NCI-H526 (cell line): ENCODE data around the gene IFT20.
"Not testable (repeated sequence)": the region's sequence is repeated elsewhere in the genome, so short reads cannot be mapped to it uniquely, and the experiment has no call there.

ENCODE experiments used
- DNase-seq, 2 experiments: peaks; one replicate each; lab custom pipeline; 2025; lab: John Stamatoyannopoulos, UW

IFT20 gene

GRCh38 chr17:28315846-28316705 lies 19.2 kb downstream of the IFT20 start:
- DNase-seq, result no peak

GRCh38 chr17:28313841-28314240 lies 21.4 kb downstream of the IFT20 start:
- DNase-seq, result no peak

- no peak for DNase-seq
These were observed 28.3 kb downstream of the IFT20 start for GRCh38 chr17:28306954-28307401.

GRCh38 chr17:28298449-28298848 lies 36.8 kb downstream of the IFT20 start:
- DNase-seq, result no peak

GRCh38 chr17:28295677-28296578 lies 39.3 kb downstream of the IFT20 start:
- no peak for DNase-seq

GRCh38 chr17:28293994-28294393 lies 41.3 kb downstream of the IFT20 start:
- DNase-seq, result no peak

GRCh38 chr17:28292878-28293277 lies 42.4 kb downstream of the IFT20 start:
- DNase-seq, result not testable (repeated sequence)

GRCh38 chr17:28291780-28292330 lies 43.4 kb downstream of the IFT20 start:
- no peak for DNase-seq

- no peak for DNase-seq
These were observed 44.6 kb downstream of the IFT20 start for GRCh38 chr17:28290703-28291102.

GRCh38 chr17:28285965-28286364 lies 49.3 kb downstream of the IFT20 start:
- no peak for DNase-seq

GRCh38 chr17:28282596-28282995 lies 52.7 kb downstream of the IFT20 start:
- DNase-seq, result no peak

GRCh38 chr17:28280826-28281225 lies 54.4 kb downstream of the IFT20 start:
- no peak for DNase-seq

GRCh38 chr17:28279411-28279810 lies 55.9 kb downstream of the IFT20 start:
- DNase-seq, result no peak
